Thoracic aorta (tissue), 2 donors: ENCODE results near the gene TEX2. TPM values are rescaled to one million over a fixed set of nuclear protein-coding genes. Genes with fewer than 3 reads are reported as not detected.

Source experiments
- ATAC-seq: fragments of 150-250 bp; one replicate; pipeline ENCODE4 v1.8.0; 2017; ENCODE audit warnings: low read depth; ENCODE audit not compliant: insufficient number of reproducible peaks, low FRiP score
- DNase-seq: peaks from one replicate; pipeline ENCODE4 v3.0.0-alpha.2; 2020; ENCODE audit warnings: low spot score
- H3K27ac ChIP-seq, 2 donors: fragments of 200-600 bp; sonication (generic); 1 replicate in 1 of 2; 2 replicates in 1 of 2; pipeline ENCODE4 v1.5.1; 2016; ENCODE audit warnings: mild to moderate bottlenecking in 2 of 2, moderate library complexity in 2 of 2
- H3K27me3 ChIP-seq: fragments of 200-600 bp; sonication (generic); replicated peaks from 2 replicates; pipeline ENCODE4 v1.6.0; 2016; ENCODE audit warnings: mild to moderate bottlenecking; ENCODE audit not compliant: insufficient read depth
- H3K36me3 ChIP-seq: fragments of 200-600 bp; sonication (generic); one replicate; pipeline ENCODE4 v1.5.1; 2016
- H3K4me1 ChIP-seq, 2 donors: fragments of 200-600 bp; sonication (generic); 1 replicate in 1 of 2; 2 replicates in 1 of 2; pipeline versions ENCODE4 v1.5.1 to v1.6.0; 2016; ENCODE audit warnings: low read depth in 2 of 2, mild to moderate bottlenecking in 1 of 2; ENCODE audit not compliant: control insufficient read depth in 1 of 2
- H3K4me3 ChIP-seq: fragments of 200-600 bp; sonication (generic); 2 replicates; pipeline ENCODE4 v1.5.1; 2016; ENCODE audit warnings: mild to moderate bottlenecking
- H3K9me3 ChIP-seq: fragments of 200-600 bp; sonication (generic); 2 replicates; pipeline ENCODE4 v1.5.1; 2016
- total RNA-seq, 2 donors: library from RNA; depleted of rRNA; stranded (reverse); fragments of >200 nt; gene quantifications; one replicate each; pipeline versions ENCODE4 v1.1.0 to v1.2.3, GENCODE V29; 2016
- TF ChIP-seq, protein P1 (sequence below): fragments of 200-600 bp; sonication (generic); IDR thresholded peaks from one replicate; pipeline ENCODE4 v1.5.1; 2019; ENCODE audit warnings: antibody characterized with exemption

The TEX2 gene
- total RNA-seq, 2 donors from 2014 or later: 27.5 to 70.7 TPM

DNA sequence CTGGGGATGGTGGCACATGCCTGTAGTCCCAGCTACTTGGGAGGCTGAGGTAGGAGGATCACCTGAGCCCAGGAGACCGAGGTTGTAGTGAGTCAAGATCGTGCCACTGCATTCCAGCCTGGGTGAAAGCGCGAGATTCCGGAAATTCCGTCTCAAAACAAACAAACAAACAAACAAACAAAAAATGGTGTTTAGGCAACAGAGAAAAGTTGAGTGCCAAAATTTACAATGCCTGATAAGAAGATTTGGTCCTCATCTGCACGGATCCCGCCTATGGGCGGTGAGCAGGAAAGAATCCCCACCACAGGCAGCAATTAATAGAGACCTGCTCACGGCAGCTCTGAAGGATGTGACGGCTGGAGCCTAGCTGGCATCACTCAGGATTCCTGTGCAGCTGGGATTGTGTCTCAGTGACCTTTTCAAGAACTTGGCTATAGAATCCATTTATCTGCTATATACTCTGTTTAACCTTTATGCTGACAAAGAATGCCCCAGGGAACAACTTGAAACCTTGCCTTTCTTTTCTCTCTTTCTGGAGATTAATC lies 14.0 kb upstream of the TEX2 start:
- no peak overlapping the region for H3K4me3 ChIP-seq
- H3K36me3 ChIP-seq: no peaks in the 10 kb centered on the region
- ATAC-seq (no peak), DNase-seq (no peak)
- H3K4me1 ChIP-seq: no peaks in the 10 kb centered on the region
- no peaks in the 10 kb centered on the region for H3K9me3 ChIP-seq
- TF ChIP-seq, protein P1, sequence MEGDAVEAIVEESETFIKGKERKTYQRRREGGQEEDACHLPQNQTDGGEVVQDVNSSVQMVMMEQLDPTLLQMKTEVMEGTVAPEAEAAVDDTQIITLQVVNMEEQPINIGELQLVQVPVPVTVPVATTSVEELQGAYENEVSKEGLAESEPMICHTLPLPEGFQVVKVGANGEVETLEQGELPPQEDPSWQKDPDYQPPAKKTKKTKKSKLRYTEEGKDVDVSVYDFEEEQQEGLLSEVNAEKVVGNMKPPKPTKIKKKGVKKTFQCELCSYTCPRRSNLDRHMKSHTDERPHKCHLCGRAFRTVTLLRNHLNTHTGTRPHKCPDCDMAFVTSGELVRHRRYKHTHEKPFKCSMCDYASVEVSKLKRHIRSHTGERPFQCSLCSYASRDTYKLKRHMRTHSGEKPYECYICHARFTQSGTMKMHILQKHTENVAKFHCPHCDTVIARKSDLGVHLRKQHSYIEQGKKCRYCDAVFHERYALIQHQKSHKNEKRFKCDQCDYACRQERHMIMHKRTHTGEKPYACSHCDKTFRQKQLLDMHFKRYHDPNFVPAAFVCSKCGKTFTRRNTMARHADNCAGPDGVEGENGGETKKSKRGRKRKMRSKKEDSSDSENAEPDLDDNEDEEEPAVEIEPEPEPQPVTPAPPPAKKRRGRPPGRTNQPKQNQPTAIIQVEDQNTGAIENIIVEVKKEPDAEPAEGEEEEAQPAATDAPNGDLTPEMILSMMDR: no peak
- H3K27ac ChIP-seq: no peak overlapping the region
- H3K27me3 ChIP-seq: no peaks in the 10 kb centered on the region

DNA sequence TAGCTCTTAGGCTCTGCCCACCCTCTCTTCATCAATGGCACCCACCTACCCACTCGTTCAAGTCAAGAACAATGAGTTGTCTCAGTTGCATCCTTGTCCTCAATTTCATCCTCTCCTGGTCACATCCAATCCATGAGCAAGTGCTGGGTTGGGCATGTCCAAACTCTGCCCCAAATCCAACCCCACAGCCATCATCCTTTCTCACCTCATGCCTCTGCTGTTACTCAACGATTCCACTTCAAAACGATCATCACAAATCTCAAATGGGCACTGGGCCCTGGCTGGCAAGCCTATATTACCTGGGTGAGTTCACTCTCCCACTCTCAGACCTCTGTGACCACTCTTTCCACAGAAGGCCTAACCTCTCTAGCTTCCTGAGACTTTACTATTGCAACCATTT lies 12.0 kb upstream of the TEX2 start:
- H3K36me3 ChIP-seq: no peaks in the 10 kb centered on the region
- H3K9me3 ChIP-seq: no peaks in the 10 kb centered on the region
- ATAC-seq (no peak), DNase-seq (no peak)
- H3K4me1 ChIP-seq: no peaks in the 10 kb centered on the region
- H3K27me3 ChIP-seq: no peaks in the 10 kb centered on the region
- TF ChIP-seq, protein P1: no peak
- H3K27ac ChIP-seq: no peak overlapping the region
- H3K4me3 ChIP-seq: no peak overlapping the region

DNA sequence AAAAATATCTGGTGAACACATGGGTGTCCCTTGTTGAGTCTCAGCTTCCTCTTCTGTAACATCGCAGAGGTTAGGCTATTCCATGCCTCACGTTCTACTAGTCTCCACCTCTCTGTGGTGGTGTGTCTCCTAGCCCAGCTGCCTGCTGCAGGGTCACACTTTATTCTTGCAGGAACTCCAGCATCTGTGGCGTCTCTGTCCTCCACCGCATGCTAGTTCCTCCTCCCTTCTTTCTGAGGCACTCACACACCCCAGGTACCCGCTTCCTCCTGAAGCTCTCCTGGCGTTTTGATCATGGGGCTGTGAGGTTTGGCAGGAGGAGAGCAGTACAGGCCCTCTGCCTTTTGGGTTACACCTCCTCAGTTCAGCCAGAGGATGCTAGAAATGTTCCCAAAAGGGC lies 9.9 kb upstream of the TEX2 start:
- no peak for ATAC-seq
- H3K27ac ChIP-seq: no peak overlapping the region
- no peak overlapping the region for H3K4me3 ChIP-seq
- DNase-seq: no peak
- no peaks in the 10 kb centered on the region for H3K4me1 ChIP-seq
- H3K9me3 ChIP-seq: no peaks in the 10 kb centered on the region
- TF ChIP-seq, protein P1: no peak
- H3K27me3 ChIP-seq: no peaks in the 10 kb centered on the region
- H3K36me3 ChIP-seq: no peaks in the 10 kb centered on the region

DNA sequence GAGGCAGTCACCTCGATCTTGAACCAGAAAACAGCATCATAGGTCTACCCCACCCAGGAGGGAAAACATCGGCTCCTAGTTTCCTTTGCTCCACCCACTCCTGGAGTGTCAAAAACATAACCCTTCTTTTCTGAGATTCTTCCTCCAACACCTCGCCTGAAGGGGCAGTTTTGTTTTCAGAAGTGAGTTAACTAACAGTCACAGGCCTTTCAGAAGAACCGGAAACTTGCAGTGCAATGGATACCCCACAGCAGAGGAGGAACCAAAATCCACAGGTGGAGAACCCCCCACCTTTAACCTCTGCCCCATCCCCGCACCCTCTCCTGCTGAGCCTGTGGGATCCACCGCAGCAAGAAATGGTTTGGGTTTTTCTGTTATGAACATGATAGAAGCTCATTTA lies 7.8 kb upstream of the TEX2 start:
- no peak overlapping the region for H3K4me3 ChIP-seq
- no peaks in the 10 kb centered on the region for H3K36me3 ChIP-seq
- H3K9me3 ChIP-seq: no peaks in the 10 kb centered on the region
- DNase-seq (no peak), ATAC-seq (no peak)
- H3K27me3 ChIP-seq: no peaks in the 10 kb centered on the region
- H3K4me1 ChIP-seq: no peaks in the 10 kb centered on the region
- no peak overlapping the region for H3K27ac ChIP-seq
- TF ChIP-seq, protein P1: no peak

DNA sequence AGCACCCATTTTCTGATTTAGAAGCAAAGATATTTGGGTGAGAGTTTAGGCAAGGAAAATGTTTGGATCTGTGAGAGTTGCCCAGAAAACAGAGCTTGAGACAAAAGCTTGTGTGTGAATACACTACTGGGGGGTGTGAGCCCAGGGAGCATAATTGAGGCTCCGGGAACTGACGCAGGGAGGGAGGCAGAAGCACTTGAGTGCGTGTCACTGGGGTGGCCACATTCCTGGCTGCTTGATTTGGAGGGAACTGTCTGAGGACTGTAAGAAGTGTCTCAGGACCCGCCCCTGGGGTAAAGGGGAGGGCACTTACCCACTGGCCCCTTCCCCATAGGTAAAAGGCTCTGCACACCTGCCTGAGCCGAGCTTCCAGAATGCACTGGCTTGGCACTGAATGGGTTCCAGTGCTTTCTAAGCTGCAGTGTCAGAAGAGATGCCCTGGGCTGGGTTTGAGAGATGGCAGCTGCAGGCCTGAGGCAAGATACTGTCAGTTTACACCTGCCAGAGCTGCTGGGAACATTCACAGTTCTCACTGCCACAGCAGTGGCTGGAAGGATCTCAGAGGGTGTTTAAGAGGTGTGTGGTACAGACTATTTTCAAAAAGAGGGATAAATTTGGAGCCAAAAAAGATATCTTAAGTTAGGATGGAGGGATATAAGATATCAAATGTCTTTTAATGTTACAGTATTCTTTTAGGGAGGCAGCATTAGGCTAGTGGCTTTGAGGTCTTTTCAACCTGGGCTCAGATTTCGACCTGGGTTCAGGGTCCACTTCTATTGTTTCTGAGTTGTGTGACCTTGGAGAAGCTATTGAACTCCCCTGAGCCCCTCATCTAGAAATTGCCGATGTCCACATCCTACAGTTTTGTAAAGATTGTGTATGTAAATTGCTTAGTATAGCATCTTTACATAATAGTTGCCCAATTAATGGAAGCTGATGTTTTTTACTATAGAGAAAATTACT lies 6.9 kb upstream of the TEX2 start:
- no peak for DNase-seq
- H3K9me3 ChIP-seq: no peaks in the 10 kb centered on the region
- H3K4me1 ChIP-seq: no peaks in the 10 kb centered on the region
- H3K36me3 ChIP-seq: no peaks in the 10 kb centered on the region
- no peaks in the 10 kb centered on the region for H3K27me3 ChIP-seq
- no peak overlapping the region for H3K4me3 ChIP-seq
- TF ChIP-seq, protein P1: no peak
- no peak overlapping the region for H3K27ac ChIP-seq
- no peak for ATAC-seq
